Hematopoietic multipotent progenitor cell treated with erythropoietin and hydrocortisone succinate and interleukin-3 and kit ligand, for 15 days (in vitro differentiated cells): Measurements from ENCODE around the gene USP20.

Experiments used
- DNase-seq: peaks from one replicate; pipeline ENCODE4 v3.0.0-alpha.2; 2015; ENCODE audit warnings: low spot score

Gene USP20

GRCh38 chr9:129919841-129920240 lies 84.6 kb downstream of the USP20 start:
- no peak for DNase-seq

DNA sequence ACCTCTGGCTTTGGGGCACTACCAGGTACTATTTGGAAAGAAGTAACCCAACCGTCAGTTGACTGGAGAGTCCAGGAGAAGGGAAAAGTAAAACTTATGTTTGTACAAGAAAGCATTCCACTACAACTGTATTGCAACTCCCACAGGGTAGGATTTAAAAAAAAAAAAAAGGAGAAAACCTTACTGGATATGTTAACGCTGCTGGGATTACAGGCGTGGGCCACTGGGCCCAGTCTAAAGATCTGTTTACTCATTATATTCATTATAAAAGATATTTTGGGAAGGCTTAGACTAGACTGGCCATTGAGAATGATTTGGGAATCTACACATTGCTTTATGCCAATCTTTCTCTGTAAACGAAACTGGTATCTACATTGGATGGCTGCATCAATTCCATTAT lies 86.6 kb downstream of the USP20 start:
- no peak for DNase-seq

- DNase-seq = no peak
Measured at GRCh38 chr9:129923589-129923988, 88.3 kb downstream of the USP20 start.

DNA sequence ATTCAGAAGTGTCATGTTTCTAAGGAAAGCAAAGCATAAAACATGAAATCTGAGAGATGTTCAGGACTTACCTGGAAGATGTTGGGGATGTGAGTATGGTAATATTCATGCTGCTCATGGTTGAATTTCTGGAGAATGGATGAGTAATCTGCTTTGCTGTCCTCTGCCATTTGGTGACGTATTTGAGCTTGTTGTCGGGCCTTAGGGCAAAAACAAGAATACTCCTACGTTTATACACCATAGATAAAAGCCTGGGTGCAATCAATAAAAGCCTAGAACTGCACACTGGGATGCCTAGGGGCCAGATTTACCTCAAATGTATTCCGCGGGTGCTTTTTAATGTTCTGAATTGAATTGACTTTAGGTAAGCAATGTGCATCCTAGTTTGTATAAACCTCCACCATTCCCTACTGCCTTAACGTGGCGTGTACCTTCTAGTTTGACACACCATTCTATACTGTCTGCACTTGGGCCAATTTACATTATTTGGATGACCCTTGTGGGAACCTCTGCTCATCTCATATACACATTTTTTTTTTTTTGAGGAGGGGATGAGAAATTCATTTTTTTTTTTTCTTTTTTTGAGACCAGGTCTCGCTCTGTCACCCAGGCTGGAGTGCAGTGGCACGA lies 94.4 kb downstream of the USP20 start:
- no peak for DNase-seq

DNA sequence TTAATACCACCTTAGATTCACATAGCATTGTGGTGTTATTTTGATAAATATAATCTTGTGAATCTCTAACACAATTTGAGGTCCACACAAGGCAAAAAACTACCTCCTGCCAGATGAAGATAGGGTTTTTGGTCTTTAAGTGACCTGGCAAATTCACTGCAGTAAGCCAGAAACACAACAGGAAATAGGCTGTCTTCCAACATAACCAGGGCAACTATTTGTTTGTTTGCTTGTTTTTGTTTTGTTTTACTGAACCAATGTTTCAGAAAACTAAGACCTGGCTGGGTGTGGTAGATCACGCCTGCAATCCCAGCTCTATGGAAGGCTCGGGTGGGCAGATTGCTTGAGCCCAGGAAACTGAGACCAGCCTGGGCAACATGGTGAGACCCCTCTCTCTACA lies 95.5 kb downstream of the USP20 start:
- DNase-seq = no peak
